NCI-H1105 treated with DMSO at 0.1 percent for 48 hours (cell line): Measurements from ENCODE around the gene KDM6A.
A peak's percentile ranks its signal among the peaks of the same experiment; 100 is the strongest.
"Not testable (repeated sequence)": the region's sequence is repeated elsewhere in the genome, so short reads cannot be mapped to it uniquely, and the experiment has no call there.

ENCODE experiments used
- DNase-seq: peaks from one replicate; lab custom pipeline; 2025; lab: John Stamatoyannopoulos, UW

KDM6A gene

GRCh38 chrX:45007598-45007997, 134.6 kb downstream of the KDM6A start:
- DNase-seq: no peak

- no peak for DNase-seq
These were observed 136.5 kb downstream of the KDM6A start for GRCh38 chrX:45009371-45010000.

- DNase-seq: no peak
These were observed 138.1 kb downstream of the KDM6A start for GRCh38 chrX:45011131-45011530.

GRCh38 chrX:45011597-45011996, 138.6 kb downstream of the KDM6A start:
- DNase-seq: no peak

GRCh38 chrX:45017946-45018345, 145.0 kb downstream of the KDM6A start:
- no peak for DNase-seq

GRCh38 chrX:45022150-45022549, 149.2 kb downstream of the KDM6A start:
- DNase-seq: no peak

- no peak for DNase-seq
These were observed 151.5 kb downstream of the KDM6A start for GRCh38 chrX:45024501-45024900.

- no peak for DNase-seq
These were observed 153.0 kb downstream of the KDM6A start for GRCh38 chrX:45026036-45026435.

- DNase-seq: no peak
These were observed 158.9 kb downstream of the KDM6A start for GRCh38 chrX:45031830-45032378.

GRCh38 chrX:45035071-45035470, 162.1 kb downstream of the KDM6A start:
- DNase-seq: no peak

- DNase-seq: no peak
These were observed 163.2 kb downstream of the KDM6A start for GRCh38 chrX:45036161-45036560.

GRCh38 chrX:45040137-45040536, 167.1 kb downstream of the KDM6A start:
- not testable (repeated sequence) for DNase-seq

- DNase-seq: no peak
These were observed 173.4 kb downstream of the KDM6A start for GRCh38 chrX:45046417-45046816.

GRCh38 chrX:45050558-45050957, 177.6 kb downstream of the KDM6A start:
- peak; percentile 3 for DNase-seq

GRCh38 chrX:45056428-45057145, 183.6 kb downstream of the KDM6A start:
- DNase-seq: no peak

- DNase-seq: not testable (repeated sequence)
These were observed 186.9 kb downstream of the KDM6A start for GRCh38 chrX:45059906-45060305.

GRCh38 chrX:45063319-45064095, 190.5 kb downstream of the KDM6A start:
- DNase-seq: no peak

- DNase-seq: no peak
These were observed 195.6 kb downstream of the KDM6A start for GRCh38 chrX:45068569-45068968.

- DNase-seq: peak; percentile 36
These were observed 197.4 kb downstream of the KDM6A start for GRCh38 chrX:45070116-45071007.

- DNase-seq: not testable (repeated sequence)
These were observed 200.0 kb downstream of the KDM6A start for GRCh38 chrX:45073011-45073410.

GRCh38 chrX:45077748-45078424, 204.9 kb downstream of the KDM6A start:
- DNase-seq: no peak
